ENCODE results near the gene TMX1.
"Not testable (repeated sequence)": the region's sequence is repeated elsewhere in the genome, so short reads cannot be mapped to it uniquely, and the experiment has no call there.

The TMX1 gene

DNA sequence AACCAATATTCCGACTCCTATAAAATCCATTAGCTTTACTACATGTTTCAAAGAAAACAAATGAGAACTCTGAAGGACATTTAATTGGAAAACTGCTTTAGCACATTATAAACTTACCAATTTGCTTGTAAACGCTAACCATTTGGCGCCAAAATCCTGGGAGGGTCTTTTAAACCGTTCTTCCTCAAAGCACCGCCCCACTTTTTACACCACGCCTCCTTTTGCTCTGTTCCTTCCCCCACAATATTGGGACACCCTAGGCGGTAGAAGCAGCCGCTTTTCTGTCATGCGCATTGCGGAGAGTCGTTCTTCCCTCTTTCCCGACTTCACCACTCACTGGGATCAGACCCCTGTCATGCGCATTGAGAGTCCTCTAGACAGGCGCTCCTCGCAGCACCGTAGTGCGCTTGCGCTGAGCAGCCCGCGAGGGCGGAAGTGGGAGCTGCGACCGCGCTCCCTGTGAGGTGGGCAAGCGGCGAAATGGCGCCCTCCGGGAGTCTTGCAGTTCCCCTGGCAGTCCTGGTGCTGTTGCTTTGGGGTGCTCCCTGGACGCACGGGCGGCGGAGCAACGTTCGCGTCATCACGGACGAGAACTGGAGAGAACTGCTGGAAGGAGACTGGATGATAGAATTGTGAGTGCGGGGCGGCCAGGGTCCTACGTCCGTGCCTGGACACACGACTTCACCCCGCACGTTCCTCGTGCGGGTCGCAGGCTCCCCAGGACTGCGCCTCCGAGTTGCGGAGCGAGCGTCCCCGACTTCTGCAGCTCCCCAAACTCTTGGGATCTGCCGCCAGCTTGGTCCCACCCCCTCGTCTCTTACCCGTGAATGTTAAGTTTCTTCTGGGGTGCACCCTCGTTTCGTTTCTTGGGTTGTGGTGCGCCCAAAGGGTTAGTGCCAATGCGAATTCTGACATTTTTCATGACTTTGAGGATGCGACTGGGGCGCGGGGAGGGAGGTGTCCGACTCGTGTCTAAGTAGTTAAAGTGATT, at the start of gene TMX1:
TSS of gene TMX1 (plus strand) at position 435 of the 991 bp plus-strand sequence. CDS start at position 481, 46 bp downstream.
- peak; percentile 73 for DNase-seq (ENCODE audit: low read depth)

- DNase-seq (ENCODE audit: low read depth), result no peak
Measured at GRCh38 chr14:51201890-51202289, 38.2 kb upstream of the TMX1 start.

GRCh38 chr14:51202914-51203665, 37.0 kb upstream of the TMX1 start:
- no peak for DNase-seq (ENCODE audit: low read depth)

DNA sequence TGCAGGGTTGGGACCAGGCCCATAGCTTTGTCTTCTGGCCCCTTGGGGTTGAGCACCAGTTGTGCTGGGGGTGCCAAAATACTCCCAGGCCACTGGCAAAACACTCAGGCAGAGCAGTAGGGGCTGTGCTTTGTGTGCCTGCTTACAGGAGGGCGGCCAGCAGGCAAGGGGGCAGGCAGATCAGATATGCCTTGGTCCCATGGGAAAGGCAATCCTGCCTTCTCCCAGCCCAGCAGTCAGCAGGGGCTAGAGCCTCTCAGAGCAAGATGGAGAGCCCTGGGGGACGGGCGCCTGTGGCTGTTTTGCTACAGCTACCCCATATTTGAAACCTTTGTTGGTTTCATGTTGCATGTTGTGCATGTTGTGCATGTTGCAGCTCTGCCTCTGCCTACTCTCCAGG, 36.2 kb upstream of the TMX1 start:
- DNase-seq (ENCODE audit: low read depth), result no peak

DNA sequence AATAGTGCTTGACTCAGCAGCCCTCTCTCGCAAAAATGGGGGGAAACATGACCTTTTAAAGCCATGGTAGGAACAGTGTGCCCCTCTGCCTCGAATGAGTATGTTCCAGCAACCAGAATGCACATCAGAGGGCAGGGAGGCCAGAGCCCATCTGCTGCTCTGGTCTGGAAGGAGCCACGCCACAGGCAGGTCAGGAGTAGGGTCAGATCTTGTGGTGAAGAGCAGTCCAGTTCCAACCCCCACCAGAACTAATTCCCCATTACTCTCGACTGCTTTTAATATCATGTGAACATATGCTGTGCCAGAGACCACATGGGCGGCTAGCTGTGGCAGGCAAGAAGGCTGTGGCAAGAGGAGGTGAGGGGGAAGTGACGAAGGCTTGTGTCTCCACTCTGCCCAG, 34.6 kb upstream of the TMX1 start:
- no peak for DNase-seq (ENCODE audit: low read depth)

GRCh38 chr14:51206462-51206861, 33.6 kb upstream of the TMX1 start:
- no peak for DNase-seq (ENCODE audit: low read depth)

DNA sequence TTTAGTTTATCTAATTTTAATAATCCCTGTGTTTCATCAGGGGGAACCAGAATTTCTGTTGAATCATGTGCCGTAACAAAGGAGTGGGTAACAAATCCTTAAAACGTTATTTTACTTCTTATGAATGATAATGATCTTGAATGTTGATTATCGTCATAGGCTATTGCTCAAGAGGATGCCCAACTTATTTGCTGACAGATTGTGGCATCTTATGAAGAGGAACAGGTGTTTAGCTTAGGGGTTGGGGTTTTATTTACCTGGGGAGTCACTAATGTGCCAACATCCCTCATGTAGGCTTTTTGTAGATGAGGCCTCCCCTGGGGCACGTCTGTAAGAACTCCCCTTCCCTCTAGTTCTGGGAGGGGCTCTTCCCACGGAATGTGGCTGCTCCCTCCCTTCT, 32.4 kb upstream of the TMX1 start:
- no peak for DNase-seq (ENCODE audit: low read depth)

GRCh38 chr14:51208982-51209381, 31.1 kb upstream of the TMX1 start:
- no peak for DNase-seq (ENCODE audit: low read depth)

DNA sequence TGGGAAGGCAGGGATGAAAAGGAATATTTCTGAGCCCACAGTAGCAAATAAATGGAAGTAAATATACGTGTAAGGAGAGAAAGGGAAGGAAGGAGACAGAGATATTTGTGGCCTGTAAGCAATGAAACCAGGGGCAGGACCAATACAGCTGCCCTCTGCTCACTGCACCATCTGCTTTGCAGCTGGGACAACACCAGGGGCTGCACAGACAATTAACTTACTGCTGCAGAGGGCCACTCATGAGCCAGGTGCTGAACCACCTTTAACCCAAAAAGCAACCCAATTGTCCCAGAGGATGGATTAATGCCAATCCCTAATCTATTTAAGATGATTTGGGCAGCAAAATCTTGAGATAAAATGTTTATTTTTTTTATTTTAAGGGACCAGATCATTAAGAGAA, 30.6 kb upstream of the TMX1 start:
- DNase-seq (ENCODE audit: low read depth), result no peak

DNA sequence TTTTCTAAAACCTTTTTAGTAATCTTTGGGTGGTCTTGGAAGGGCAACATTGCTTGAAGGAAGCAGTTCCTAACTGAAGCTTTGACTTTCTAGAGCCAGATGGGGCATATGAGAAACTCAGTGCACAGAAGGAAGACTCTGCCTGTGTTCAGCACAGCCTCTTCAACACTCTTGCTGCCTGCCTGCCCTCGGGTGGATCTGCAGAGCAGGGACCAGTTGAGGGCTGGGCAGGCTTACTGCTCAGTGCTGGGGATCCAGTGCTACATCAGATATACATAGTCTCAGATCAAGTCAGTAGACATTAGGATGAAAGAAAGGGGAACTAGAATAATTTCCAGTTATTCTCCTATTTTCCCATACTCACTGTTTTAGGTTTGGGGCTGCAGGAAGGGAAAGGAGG, 29.5 kb upstream of the TMX1 start:
- DNase-seq (ENCODE audit: low read depth), result no peak

- no peak for DNase-seq (ENCODE audit: low read depth)
Measured at GRCh38 chr14:51211149-51211548, 28.9 kb upstream of the TMX1 start.

DNA sequence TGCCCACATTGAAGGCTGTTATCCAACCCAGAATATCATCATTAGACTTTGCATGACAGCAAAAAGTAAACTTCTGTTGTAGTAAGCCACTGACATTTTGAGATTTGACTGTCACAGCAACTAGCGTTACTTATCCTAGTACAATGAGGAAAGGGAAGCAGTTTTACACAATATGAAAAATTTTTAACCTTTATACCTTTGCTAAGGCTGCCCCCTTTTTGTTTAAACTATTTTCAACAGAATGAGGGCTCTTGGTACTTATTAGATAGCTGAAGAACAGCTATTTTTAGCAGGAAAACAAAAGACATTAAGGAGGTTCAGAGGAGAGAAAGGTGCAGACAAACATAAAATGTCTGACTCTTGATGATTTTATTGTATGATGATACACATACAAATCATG, 23.4 kb upstream of the TMX1 start:
- DNase-seq (ENCODE audit: low read depth), result no peak

DNA sequence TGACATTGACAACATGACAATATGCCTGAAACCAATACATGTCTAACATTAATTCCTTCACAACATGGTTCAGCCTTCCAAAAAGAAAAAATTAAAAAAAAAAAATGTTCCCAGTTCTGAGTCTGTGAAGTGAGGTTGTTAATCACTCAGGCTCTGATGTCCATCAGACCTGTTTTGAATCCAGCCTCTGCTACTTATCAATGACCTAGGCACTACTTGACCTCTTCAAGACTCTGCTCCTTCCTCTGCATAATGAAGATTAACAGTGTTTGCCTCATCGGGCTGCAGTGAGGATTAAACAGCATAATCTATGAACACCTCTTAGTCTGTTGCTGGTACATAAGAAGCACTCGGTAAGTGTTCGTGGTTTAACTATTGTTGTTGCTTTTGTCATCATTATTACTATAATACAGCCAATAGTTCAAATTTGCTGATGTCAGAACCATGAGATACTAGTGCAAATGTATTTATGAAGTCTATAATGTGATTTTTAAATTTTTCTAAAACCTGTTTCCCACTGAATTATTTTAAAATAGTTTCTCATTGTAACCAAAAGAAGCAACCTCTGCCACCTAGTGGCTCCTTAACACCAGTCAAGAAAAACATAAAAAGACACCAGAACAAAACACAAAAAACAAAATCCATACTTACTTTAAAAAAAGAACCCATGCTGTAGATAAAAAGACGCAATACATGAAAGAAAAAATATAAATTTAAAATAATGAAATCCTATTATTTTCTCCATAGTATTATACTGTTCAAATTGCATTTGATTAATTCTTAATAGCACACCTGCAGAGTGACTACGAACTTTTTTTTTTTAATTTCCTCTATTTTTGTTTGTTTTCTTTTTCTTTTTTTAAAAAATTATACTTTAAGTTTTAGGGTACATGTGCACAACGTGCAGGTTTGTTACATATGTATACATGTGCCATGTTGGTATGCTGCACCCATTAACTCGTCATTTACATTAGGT, 20.3 kb upstream of the TMX1 start:
- no peak for DNase-seq (ENCODE audit: low read depth)

GRCh38 chr14:51223463-51223862, 16.6 kb upstream of the TMX1 start:
- not testable (repeated sequence) for DNase-seq (ENCODE audit: low read depth)

- no peak for DNase-seq (ENCODE audit: low read depth)
Measured at GRCh38 chr14:51224551-51224950, 15.5 kb upstream of the TMX1 start.

DNA sequence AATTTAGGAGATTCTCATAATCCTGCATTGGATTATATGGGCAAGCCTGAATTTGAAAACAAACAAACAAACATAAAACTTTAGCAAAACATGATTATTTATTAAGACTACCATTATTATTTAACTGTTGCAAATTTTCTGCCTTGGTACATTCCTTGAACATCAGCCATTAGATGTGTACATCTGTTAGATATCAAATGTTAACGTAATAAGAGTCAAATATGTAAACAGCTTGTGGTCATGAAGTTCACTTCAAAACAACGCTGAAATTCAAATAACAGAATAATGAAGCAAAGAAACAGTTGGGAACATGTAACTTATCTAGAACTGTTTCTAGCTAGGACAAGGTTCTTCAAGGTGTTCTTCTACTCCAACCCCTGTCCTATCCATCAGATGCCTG, 14.3 kb upstream of the TMX1 start:
- DNase-seq (ENCODE audit: low read depth), result no peak

DNA sequence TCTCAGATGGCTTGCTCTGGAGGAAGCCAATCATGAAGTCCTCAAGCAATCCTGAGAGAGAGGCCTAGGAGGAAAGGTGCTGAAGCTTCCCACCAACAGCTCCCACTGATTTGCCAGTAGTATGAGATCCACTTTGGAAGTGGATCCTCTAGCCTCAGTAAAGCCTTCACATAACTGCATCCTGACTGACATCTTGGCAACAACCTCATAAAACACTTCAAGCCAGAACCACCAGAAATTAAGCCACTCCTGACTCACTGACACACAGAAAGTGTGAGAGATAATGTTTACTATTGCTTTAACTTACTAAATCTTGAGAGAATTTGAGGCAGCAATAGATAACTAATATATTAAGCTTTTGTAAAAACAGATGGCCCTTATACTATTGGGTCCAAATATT, 11.7 kb upstream of the TMX1 start:
- no peak for DNase-seq (ENCODE audit: low read depth)

- DNase-seq (ENCODE audit: low read depth), result no peak
Measured at GRCh38 chr14:51228890-51229289, 11.2 kb upstream of the TMX1 start.

GRCh38 chr14:51236314-51236713, 3.7 kb upstream of the TMX1 start:
- DNase-seq (ENCODE audit: low read depth), result no peak

DNA sequence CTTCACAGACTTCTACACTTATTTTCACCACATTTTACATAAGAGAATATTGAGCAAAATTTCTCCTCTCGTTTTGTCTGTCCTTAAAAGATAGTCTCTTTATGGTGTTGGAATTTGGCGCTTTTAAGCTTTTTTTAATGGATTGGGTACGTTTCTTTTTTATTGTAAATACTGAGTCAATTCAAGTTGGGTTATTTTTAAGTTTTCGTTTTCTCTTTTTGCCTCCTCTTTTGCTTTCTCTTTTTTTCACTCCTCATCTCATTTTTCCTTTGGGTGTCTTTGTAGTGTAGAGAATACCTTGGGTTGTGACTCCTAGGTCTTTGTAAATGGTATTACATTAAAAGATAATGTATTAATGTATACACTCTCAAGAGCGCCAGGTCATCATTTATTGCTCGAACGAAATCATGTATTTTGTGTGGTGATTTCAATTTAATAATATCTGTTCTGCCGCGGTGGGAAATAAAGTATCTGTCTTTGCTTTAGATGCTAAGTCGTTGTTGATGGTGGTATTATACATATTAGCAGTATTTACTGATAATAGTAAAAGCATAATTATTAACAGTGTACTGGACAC, 845 bp downstream of the TMX1 start:
- DNase-seq (ENCODE audit: low read depth), result no peak
